Neural progenitor cell (in vitro differentiated cells): Measurements from ENCODE around the gene CFAP61. TPM values are rescaled to one million over a fixed set of nuclear protein-coding genes. Genes with fewer than 3 reads are reported as not detected.

Experiments used
- DNase-seq: peaks from one replicate; pipeline ENCODE4 v3.0.0-alpha.2; 2016; ENCODE audit warnings: low spot score
- H2AFZ ChIP-seq: fragments of 200-600 bp; sonication (generic); replicated peaks from 2 replicates; pipeline ENCODE4 v1.6.1; 2016; ENCODE audit warnings: antibody characterized with exemption
- H3F3A ChIP-seq: fragments of 200-600 bp; sonication (generic); 2 replicates; pipeline ENCODE4 v1.6.1; 2016; ENCODE audit warnings: antibody characterized with exemption, low read depth
- H3K27ac ChIP-seq: fragments of 200-600 bp; sonication (generic); 2 replicates; pipeline ENCODE4 v1.5.1; 2016; ENCODE audit warnings: mild to moderate bottlenecking
- H3K27me3 ChIP-seq: fragments of 200-600 bp; sonication (generic); 2 replicates; pipeline ENCODE4 v1.6.1; 2016; ENCODE audit warnings: mild to moderate bottlenecking, moderate library complexity
- H3K36me3 ChIP-seq: fragments of 200-600 bp; sonication (generic); 2 replicates; pipeline ENCODE4 v1.5.1; 2016
- H3K4me1 ChIP-seq: fragments of 200-600 bp; sonication (generic); 2 replicates; pipeline ENCODE4 v1.6.1; 2016; ENCODE audit warnings: mixed run types
- H3K4me2 ChIP-seq: fragments of 200-600 bp; sonication (generic); 2 replicates; pipeline ENCODE4 v1.6.1; 2016
- H3K4me3 ChIP-seq: fragments of 200-600 bp; sonication (generic); 2 replicates; pipeline ENCODE4 v1.5.1; 2016
- H3K79me2 ChIP-seq: fragments of 200-600 bp; sonication (generic); 2 replicates; pipeline ENCODE4 v1.6.1; 2016; ENCODE audit warnings: low read depth
- H3K9ac ChIP-seq: fragments of 200-600 bp; sonication (generic); 2 replicates; pipeline ENCODE4 v1.6.1; 2016
- H3K9me3 ChIP-seq: fragments of 200-600 bp; sonication (generic); 2 replicates; pipeline ENCODE4 v1.5.1; 2016; ENCODE audit warnings: low read depth
- H4K20me1 ChIP-seq: fragments of 200-600 bp; sonication (generic); 2 replicates; pipeline ENCODE4 v1.6.1; 2016; ENCODE audit warnings: low read depth
- H3K27ac Mint-ChIP-seq: 3 replicates; pipeline ENCODE4 v1.8.0; 2021; ENCODE audit warnings: mixed read lengths
- H3K27me3 Mint-ChIP-seq: 2 replicates; pipeline ENCODE4 v1.8.0; 2022; ENCODE audit warnings: low read depth, mild to moderate bottlenecking, inconsistent platforms, moderate library complexity, mixed read lengths; ENCODE audit not compliant: insufficient read depth
- H3K36me3 Mint-ChIP-seq: 3 replicates; pipeline ENCODE4 v1.8.0; 2021; ENCODE audit warnings: mixed read lengths
- H3K4me1 Mint-ChIP-seq: 3 replicates; pipeline ENCODE4 v1.8.0; 2021; ENCODE audit warnings: mixed read lengths
- H3K4me3 Mint-ChIP-seq: 3 replicates; pipeline ENCODE4 v1.8.0; 2021; ENCODE audit warnings: mild to moderate bottlenecking, moderate library complexity, mixed read lengths
- H3K9me3 Mint-ChIP-seq: 3 replicates; pipeline ENCODE4 v1.8.0; 2020; ENCODE audit warnings: mixed read lengths
- CTCF ChIP-seq: fragments of 200-600 bp; sonication (generic); IDR thresholded peaks from 2 replicates; pipeline ENCODE4 v1.5.1; 2017; ENCODE audit warnings: antibody characterized with exemption, mild to moderate bottlenecking
- EZH2 ChIP-seq: fragments of 200-600 bp; sonication (generic); IDR thresholded peaks from 2 replicates; pipeline ENCODE4 v1.6.1; 2017; ENCODE audit warnings: antibody characterized with exemption, mild to moderate bottlenecking, moderate library complexity
- EZH2phosphoT487 ChIP-seq: fragments of 200-600 bp; sonication (generic); IDR thresholded peaks from 2 replicates; pipeline ENCODE4 v1.6.1; 2017; ENCODE audit warnings: antibody characterized with exemption
- total RNA-seq: library from RNA; depleted of rRNA; stranded (reverse); fragments of >200 nt; gene quantifications from 2 replicates; pipeline ENCODE4 v1.2.3, GENCODE V29; 2015; ENCODE audit warnings: low replicate concordance

Gene CFAP61
- total RNA-seq, 1 donor from 2014 or later = not detected

DNA sequence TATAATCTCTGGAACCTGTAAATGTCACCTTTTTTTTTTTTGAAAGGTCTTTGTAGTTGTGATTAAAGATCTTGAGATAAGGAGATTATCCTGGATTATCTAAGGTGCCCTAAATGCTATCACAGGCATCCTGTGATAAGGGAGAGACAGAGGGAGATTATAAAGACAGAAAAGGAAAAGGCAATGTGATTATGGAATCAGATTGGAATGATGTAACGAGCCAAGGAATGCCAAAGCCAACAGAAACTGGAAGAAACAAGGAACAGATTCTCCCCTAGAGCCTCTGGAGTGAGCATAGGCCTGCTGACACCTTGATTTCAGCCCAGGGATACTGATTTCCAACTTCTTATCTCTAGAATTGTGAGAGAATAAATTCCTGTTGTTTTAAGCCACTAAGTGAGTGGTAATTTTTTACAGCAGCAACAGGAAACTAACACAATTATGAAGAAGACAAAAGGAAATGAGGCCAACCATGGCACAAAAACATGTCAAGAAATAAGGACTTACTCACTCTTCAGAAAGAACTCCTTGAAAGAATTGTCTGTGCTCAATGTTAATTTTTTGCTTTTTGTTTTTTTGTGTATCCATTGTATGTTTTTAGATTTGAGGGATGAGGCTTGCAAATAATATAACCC lies 82.7 kb downstream of the CFAP61 start:
- Histone ChIP-seq H3K4me2 (no peak overlapping the region), H3K4me3 (no peak overlapping the region), H3K27me3 (no peaks in the 10 kb centered on the region), H3K4me1 (no peaks in the 10 kb centered on the region), H2AFZ (no peak overlapping the region), H3K9me3 (no peaks in the 10 kb centered on the region), H3K79me2 (no peaks in the 10 kb centered on the region), H4K20me1 (no peaks in the 10 kb centered on the region), H3F3A (no peaks in the 10 kb centered on the region), H3K27ac (no peak overlapping the region), H3K36me3 (no peaks in the 10 kb centered on the region), H3K9ac (no peak overlapping the region)
- Mint-ChIP-seq H3K9me3 (peaks cover 9% of the 10 kb centered on the region), H3K36me3 (peaks cover 2% of the 10 kb centered on the region), H3K27ac (no peak overlapping the region), H3K4me1 (no peaks in the 10 kb centered on the region), H3K27me3 (peaks cover 3% of the 10 kb centered on the region), H3K4me3 (no peak overlapping the region)
- TF ChIP-seq EZH2phosphoT487 = no peak
- no peak for TF ChIP-seq CTCF
- no peak for TF ChIP-seq EZH2
- DNase-seq = no peak

GRCh38 chr20:20136313-20136712 lies 84.0 kb downstream of the CFAP61 start:
- Histone ChIP-seq H3K9me3 (no peaks in the 10 kb centered on the region), H3K27me3 (no peaks in the 10 kb centered on the region)
- no peak for TF ChIP-seq CTCF
- no peak for TF ChIP-seq EZH2phosphoT487
- TF ChIP-seq EZH2 = no peak

DNA sequence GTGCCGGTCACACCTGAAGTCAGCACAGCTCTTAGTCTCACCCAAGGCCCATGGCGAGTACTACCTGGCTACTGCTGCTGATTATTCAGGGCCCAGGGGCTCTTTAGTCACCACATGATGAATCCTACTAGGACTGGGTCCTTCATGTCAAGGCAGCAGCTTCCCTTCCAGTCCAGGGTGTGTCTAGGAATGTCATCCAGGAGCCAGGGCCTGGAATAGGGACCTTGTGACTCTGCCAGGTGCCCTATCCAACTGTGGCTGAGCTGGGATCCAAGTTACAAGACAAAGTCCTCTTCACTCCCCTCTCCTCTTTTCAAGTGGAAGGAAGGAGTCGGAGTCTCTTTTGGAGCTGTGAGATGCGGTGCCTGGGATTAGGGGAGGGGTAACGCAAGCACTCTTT lies 85.5 kb downstream of the CFAP61 start:
- Mint-ChIP-seq H3K4me1 (no peaks in the 10 kb centered on the region), H3K9me3 (no peaks in the 10 kb centered on the region), H3K27ac (no peak overlapping the region), H3K36me3 (no peaks in the 10 kb centered on the region), H3K27me3 (peaks cover 6% of the 10 kb centered on the region), H3K4me3 (no peak overlapping the region)
- Histone ChIP-seq H3K79me2 (no peaks in the 10 kb centered on the region), H3K4me1 (peaks cover under 1% of the 10 kb centered on the region), H3K4me3 (no peak overlapping the region), H3F3A (no peaks in the 10 kb centered on the region), H2AFZ (no peak overlapping the region), H3K9me3 (no peaks in the 10 kb centered on the region), H3K27ac (no peak overlapping the region), H3K4me2 (no peak overlapping the region), H3K27me3 (no peaks in the 10 kb centered on the region), H4K20me1 (no peaks in the 10 kb centered on the region), H3K9ac (no peak overlapping the region), H3K36me3 (no peaks in the 10 kb centered on the region)
- TF ChIP-seq EZH2 (no peak), CTCF (no peak), EZH2phosphoT487 (no peak)
- no peak for DNase-seq

More at GRCh38 chr20:20136313-20136712, 84.0 kb downstream of the CFAP61 start:
- no peak overlapping the region for H3K9ac ChIP-seq
- no peaks in the 10 kb centered on the region for H4K20me1 ChIP-seq
- H2AFZ ChIP-seq = no peak overlapping the region
- Mint-ChIP-seq H3K4me3 (no peak overlapping the region), H3K27ac (no peak overlapping the region), H3K4me1 (no peaks in the 10 kb centered on the region), H3K9me3 (no peaks in the 10 kb centered on the region), H3K27me3 (peaks cover 3% of the 10 kb centered on the region), H3K36me3 (no peaks in the 10 kb centered on the region)
- no peak for DNase-seq
- H3K4me3 ChIP-seq = no peak overlapping the region
- H3K4me1 ChIP-seq = no peaks in the 10 kb centered on the region
- no peaks in the 10 kb centered on the region for H3F3A ChIP-seq
- H3K36me3 ChIP-seq = no peaks in the 10 kb centered on the region
- no peak overlapping the region for H3K27ac ChIP-seq
- H3K79me2 ChIP-seq = no peaks in the 10 kb centered on the region
- H3K4me2 ChIP-seq = no peak overlapping the region
